HS-27A (cell line): ENCODE measurements around the gene SPOCD1.

ENCODE experiments used
- DNase-seq: peaks from one replicate; pipeline ENCODE4 v3.0.0-alpha.2; 2012; ENCODE audit warnings: low read depth, missing footprints

The SPOCD1 gene

GRCh38 chr1:31771891-31772668, 43.7 kb downstream of the SPOCD1 start:
- no peak for DNase-seq

DNA sequence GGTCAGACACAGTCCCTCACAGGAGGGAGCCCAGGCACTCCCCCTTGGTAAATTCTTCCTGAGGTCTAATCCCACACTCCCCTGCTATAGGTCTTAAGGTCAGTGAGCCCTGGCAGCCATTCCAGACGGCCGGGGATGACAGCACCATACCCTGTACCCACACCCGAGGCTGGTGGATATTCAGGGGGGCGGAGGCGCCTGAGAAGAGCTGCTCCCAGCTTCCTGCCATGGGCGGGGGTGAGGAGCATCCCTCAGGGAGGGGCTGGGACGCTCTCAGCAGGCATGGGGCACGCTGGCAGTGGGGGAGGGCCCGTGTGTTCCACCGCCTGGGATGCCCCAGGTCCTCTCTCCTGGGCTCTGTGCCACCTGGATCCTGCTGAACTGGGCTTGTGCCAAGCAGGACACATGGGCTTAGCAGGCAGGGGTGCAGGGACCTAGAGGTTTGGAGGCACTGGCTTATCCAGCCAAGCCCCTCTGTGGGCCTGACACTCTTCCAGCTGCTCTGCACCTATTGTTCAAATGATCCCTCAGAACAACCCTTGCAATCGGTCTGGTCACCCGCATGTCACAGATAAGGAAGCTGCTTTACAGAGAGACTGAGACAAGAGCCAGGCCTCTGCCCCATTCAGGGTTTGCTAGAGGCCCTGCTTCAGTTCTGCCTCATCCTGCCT, 46.0 kb downstream of the SPOCD1 start:
- no peak for DNase-seq

DNA sequence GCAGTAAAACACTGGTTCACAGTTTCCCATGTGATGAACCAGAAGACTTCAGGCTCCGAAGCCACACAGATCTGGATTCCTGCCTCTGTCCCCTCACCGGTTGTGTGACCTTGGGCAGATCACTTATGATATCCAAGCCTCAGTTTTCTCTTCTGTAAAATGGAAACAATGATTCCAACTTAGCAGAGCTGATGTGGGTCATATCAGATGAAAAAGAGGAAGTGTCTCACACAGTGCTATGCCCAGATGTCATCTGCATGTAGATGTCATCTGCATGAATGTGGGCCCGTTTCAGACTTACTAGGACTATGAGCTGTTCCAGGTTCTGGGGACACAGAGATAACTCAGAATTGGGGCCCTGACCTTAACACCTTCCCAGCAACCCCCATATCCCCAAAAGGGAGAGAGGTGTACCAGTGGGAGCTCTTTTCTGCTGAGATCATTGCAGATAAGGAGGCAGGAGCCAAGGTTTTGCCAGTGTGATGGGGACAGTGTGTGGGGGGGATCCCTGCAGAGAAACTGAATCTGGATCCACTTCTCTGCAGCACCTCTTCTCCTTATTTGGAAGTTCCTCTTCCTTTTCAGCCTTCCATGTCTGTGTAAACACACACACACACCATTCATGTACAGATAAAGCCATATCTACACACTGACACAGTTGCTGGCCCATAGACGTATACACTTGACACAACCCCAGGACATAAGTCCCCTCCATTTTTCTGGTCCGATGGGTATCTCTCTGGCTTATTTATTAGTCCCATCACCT, 46.7 kb downstream of the SPOCD1 start:
- no peak for DNase-seq

GRCh38 chr1:31768407-31768907, 47.4 kb downstream of the SPOCD1 start:
- DNase-seq = no peak

- no peak for DNase-seq
Measured at GRCh38 chr1:31767225-31767624, 48.6 kb downstream of the SPOCD1 start.

- DNase-seq = no peak
Measured at GRCh38 chr1:31765516-31765915, 50.3 kb downstream of the SPOCD1 start.

- DNase-seq = no peak
Measured at GRCh38 chr1:31765041-31765467, 50.8 kb downstream of the SPOCD1 start.

DNA sequence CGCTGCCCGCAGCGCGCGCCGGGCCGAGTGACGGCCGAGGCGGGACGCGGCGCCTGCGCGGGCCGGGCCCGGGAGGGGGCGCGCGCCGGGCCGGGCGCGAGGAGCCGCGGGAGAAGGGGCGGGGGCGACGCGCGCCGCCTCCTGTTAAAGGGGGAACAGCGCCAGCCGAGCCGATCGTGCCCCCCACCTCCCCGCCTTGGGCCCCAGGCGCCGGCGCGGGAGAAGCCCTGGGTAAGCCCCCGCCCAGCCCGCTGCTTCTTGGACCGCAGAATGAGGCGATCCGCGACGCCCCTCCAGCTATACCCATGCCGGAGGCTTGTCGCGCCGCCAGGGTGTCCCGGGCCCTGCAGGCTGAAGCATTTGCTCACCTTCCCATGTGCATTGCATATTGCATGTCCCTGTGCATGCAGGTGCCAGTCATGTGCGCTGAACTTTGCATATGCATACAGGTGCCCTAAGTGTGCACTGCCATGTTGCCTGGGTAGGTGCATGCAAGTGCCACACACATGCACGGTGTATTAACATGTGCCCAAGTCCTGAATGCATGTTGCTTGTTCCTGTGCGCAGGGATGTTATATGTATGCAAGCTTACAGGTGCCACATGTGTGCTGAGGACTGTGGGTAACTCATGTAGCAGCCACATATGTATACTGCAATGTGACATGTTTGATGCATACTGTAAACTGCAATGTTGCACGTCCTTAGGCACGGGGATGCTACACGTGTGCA, 51.3 kb downstream of the SPOCD1 start, which contains the start of gene ADGRB2:
Gene ADGRB2 (minus strand): TSS at position 29 of the 729 bp plus-strand sequence. CDS start 7,119 bp downstream, outside the sequence.
- DNase-seq = no peak

DNA sequence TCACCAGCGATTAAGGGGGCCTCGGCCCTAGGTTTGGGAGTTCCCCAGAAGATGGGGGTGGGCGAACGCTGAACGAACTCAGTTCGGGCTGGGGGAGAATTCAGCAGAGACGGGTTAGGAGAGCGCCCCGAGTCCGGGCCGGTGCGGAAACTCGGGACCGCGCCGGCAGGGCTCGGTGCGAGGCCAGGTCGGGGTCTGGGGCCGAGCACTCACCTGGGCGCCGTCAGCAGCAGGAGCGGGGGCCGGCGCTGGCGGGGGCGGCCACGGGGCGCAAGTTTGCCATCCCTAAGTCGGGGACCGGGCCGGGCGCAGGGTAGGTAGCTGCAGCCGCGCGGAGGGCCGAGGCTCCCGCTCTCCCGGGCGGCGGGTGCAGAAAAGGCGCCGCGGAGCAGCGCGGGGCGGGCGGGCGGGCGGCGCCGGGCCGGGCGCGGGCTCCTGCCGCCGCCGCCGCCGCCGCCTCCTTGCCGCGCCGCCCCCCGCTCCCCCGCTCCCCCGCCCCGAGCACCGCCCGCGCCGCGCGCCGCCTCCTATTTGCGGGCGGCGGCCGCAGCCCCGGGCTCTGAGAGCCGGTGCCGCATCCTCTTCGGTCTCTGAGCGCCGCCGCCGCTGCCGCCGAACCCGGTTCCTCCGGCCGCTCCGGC, 52.0 kb downstream of the SPOCD1 start:
- no peak for DNase-seq

DNA sequence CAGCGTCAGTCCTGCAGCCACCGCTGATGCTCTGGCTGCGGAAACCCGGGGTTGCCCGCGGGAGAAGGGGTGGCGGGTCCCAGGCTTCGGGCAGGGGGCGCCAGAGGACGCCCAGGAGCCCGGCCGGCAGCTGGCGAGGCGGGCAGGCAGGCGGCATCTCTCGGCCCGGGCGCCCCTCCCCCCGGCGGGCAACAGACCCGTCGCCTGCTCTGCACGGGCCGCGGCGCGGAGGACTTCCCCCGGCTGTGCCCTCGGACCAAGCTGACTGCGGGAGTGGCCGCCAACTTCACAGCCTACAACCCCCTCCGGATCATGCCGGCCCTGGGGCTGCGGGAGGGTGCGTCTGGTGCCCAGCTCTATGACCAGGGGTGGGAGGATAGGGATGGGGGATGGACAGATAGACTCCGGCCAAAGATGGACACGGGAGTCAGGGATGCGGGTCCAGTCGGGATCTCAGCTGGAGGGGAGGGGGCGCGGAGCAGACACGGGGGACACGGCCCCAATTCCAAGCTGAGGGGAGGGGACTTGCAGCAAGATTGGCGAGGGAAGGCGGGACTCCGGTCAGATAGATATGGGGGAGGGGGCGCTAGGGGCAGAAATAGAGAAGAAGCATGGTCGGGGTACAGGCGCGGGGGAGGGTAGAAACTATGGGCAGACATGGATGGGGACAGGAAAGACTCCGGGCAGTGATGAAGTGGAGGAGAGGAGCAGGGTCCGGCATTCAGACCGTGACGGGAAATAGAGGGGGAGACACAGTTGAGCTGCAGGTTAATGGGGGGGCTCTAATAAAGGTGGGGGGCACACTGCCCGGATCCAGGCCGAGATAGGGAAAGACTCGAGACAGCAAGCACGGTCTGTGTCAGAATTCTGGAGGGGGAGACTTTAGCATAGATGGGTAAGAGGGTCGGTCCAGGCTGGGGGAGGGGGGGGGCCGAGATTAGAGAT, 52.8 kb downstream of the SPOCD1 start:
- no peak for DNase-seq

DNA sequence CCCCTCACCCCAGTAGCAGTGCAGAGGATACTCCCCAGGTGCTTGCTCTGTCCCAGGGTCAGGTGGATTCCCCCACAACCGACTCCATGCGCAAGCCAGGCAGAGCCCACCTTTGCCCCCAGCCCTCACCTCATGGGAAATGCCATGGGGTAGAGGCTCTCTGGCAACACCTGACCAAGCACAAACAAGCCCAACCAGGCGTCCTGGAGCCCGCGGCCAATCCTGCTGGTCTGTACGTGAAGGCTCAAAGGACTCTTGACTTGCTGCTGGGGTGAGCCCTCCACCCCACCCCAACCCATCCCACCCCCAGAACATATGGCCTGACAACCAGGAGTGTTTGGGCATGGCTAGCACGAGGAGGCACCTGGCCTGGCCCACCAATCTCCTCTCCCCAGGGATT, 53.5 kb downstream of the SPOCD1 start:
- DNase-seq = no peak

DNA sequence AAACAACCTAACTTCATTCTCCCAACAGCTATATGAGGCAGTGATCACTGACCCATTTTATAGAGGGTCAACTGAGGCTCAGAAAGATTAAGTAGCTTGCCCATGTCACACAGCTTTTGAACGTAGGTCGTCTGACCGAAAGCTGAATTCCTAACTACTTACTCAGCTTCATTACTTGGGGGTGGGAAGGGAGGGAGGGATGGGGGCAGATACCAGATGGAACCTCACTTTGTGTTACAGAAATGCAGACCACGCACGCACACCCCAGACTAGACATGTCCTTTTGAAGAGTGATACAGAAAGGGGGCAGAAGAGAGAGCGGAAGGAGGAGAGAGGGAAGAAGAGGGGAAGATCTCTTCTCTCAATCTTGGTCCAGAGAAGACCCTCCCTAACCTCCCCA, 53.9 kb downstream of the SPOCD1 start:
- no peak for DNase-seq

- no peak for DNase-seq
Measured at GRCh38 chr1:31760471-31761470, 55.1 kb downstream of the SPOCD1 start.

GRCh38 chr1:31759298-31760023, 56.4 kb downstream of the SPOCD1 start:
- DNase-seq = no peak

DNA sequence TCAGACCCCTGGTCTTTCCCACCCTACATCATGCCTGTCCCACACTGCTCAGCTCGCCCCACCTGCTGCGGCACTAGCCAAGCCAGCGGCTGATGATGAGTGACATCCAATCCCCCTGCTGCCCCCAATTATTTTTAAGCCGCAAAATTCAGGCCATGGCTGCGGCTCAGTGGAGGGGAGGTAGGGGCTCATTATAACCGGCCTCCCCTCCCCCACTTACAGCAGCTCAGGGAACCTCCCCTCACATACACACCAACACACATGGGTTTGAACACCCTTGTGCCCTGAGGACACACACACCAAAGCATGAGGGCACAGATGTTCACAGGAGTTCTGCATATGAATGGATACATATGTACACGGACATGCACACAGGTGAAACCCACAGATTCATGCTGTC, 57.0 kb downstream of the SPOCD1 start:
- no peak for DNase-seq

DNA sequence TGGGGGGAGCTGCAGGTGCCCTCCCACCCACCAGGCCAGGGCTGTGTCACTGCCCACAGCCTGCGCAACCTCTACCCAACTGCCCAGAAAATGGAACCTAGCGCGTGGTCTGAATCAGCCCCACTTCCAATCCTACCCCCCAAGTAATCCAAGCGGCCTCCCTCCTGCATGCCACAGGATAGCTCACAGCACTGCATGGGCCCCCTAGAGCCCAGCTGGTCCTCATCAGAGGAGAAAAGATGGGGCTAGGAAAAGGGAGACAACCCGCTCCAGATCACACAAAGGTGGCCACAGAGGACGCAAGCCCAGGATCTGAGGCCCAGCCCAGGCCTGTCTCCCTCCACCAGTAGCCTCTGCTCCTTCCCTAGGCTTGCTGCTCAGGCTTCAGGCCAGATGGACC, 57.8 kb downstream of the SPOCD1 start:
- no peak for DNase-seq

DNA sequence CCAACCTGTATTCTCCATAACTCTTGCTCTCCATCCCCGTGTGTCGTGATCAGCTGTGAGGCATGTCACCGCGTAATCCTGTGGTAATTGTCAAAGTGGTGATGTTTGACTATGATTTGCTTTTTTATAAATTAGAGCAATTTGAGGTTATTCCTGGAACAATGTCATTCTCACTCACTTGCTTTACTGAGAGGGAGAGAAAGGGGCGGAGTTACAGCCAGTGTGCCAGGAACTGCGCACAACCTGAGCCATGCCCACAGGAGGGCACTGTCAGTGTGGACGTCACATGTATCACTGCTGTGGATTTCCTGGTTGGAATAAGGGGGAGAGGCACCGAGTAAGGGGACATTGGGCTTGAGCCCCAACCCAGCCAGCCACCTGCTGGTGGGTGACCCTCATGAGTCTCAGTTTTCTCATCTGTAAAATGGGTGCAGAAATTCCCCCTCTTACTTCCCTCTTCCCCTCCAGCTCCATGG, 58.6 kb downstream of the SPOCD1 start:
- DNase-seq = no peak

DNA sequence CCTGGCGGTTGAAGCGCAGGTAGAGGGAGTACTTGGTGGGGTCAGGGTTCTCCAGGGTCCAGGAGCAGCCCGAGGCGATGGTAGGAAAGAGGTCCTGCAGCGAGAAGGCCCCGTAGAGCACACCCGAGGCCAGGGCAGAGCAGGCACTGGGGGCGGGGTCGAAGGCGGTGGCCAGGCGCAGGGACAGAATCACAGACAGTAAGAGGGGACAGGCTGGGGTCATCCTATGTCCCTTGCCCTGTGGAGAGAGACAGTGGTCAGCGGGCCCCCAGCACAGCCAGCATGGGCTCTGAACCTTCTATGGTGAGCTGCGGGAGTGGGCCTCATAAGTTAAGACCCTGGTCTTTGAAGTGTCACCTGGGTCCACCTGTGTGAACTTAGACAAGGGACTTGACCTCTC, 59.2 kb downstream of the SPOCD1 start:
- DNase-seq = no peak
